ENCODE results near the gene OBP2A.

DNA sequence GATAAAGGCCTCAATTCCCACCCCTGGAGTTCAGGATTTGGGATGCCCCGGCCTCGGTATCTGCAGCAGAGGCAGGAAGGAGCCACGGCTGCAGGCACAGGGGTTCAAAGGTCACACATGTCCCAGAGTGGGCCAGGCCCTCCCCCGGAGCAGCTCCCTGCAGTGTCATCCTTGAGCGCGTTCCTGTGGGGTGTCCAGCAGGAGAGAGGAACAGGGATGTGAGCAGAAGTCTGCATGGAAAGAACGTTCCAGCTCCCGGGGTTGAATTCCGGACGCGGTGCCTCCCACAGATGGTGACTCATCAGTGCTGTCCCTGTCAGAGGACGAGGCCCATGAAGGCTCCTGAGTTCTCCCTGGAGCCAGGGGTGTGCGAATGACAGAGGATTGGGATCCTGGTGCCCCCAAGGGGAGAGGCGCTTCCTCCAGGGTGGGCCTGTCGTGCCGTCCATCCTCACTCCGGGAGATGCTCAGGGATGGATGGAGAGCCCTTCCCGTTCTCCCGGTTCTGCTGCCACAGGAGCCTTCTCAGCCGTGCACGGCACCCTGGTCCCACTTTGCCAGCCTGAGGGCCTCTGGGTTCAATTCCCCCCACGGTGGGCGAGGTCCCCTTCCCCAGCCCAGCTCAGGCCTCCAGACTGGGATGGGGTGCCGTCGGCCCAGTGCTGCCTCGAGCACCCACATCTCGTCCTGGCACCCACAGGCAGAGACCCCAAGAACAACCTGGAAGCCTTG is 21.6 kb upstream of the OBP2A start:
- no peak for TF ChIP-seq POLR2A (IDR thresholded peaks at IDR 0.05)
- TF ChIP-seq, protein P1, sequence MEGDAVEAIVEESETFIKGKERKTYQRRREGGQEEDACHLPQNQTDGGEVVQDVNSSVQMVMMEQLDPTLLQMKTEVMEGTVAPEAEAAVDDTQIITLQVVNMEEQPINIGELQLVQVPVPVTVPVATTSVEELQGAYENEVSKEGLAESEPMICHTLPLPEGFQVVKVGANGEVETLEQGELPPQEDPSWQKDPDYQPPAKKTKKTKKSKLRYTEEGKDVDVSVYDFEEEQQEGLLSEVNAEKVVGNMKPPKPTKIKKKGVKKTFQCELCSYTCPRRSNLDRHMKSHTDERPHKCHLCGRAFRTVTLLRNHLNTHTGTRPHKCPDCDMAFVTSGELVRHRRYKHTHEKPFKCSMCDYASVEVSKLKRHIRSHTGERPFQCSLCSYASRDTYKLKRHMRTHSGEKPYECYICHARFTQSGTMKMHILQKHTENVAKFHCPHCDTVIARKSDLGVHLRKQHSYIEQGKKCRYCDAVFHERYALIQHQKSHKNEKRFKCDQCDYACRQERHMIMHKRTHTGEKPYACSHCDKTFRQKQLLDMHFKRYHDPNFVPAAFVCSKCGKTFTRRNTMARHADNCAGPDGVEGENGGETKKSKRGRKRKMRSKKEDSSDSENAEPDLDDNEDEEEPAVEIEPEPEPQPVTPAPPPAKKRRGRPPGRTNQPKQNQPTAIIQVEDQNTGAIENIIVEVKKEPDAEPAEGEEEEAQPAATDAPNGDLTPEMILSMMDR (IDR thresholded peaks at IDR 0.05), result no peak

Data from Peyer's patch (tissue), 4 donors.